Measurements from ENCODE around the gene WASF2. TPM values are rescaled to one million over a fixed set of nuclear protein-coding genes. Genes with fewer than 3 reads are reported as not detected.

Gene WASF2
- total RNA-seq, 2 donors from 2014 or later, result 28.0 to 36.1 TPM

- ATAC-seq (no peak), DNase-seq (no peak)
- Histone ChIP-seq H3K4me1 (no peaks in the 10 kb centered on the region), H3K36me3 (replicated peaks in 1 of 2; ENCODE audit: insufficient read depth in 1 of 2, low read depth in 2 of 2) (no peaks in the 10 kb centered on the region), H3K4me3 (no peak overlapping the region), H3K9me3 (no peaks in the 10 kb centered on the region), H3K27ac (no peak overlapping the region), H3K27me3 (no peaks in the 10 kb centered on the region)
- no peak for TF ChIP-seq POLR2A (IDR thresholded peaks at IDR 0.05)
- TF ChIP-seq, protein P1, sequence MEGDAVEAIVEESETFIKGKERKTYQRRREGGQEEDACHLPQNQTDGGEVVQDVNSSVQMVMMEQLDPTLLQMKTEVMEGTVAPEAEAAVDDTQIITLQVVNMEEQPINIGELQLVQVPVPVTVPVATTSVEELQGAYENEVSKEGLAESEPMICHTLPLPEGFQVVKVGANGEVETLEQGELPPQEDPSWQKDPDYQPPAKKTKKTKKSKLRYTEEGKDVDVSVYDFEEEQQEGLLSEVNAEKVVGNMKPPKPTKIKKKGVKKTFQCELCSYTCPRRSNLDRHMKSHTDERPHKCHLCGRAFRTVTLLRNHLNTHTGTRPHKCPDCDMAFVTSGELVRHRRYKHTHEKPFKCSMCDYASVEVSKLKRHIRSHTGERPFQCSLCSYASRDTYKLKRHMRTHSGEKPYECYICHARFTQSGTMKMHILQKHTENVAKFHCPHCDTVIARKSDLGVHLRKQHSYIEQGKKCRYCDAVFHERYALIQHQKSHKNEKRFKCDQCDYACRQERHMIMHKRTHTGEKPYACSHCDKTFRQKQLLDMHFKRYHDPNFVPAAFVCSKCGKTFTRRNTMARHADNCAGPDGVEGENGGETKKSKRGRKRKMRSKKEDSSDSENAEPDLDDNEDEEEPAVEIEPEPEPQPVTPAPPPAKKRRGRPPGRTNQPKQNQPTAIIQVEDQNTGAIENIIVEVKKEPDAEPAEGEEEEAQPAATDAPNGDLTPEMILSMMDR (IDR thresholded peaks at IDR 0.05), result no peak
- intact Hi-C loops (cut with DNase I), result no loop called here
- WGBS, 2 donors, result 81 to 87% methylated on average over 2 of the region's 2 CpGs
Observed at GRCh38 chr1:27499142-27499541, 9.2 kb upstream of the WASF2 start.

- Histone ChIP-seq H3K27ac (no peak overlapping the region), H3K4me3 (no peak overlapping the region), H3K27me3 (no peaks in the 10 kb centered on the region), H3K9me3 (no peaks in the 10 kb centered on the region), H3K36me3 (replicated peaks in 1 of 2; ENCODE audit: insufficient read depth in 1 of 2, low read depth in 2 of 2) (no peaks in the 10 kb centered on the region), H3K4me1 (no peaks in the 10 kb centered on the region)
- 20 to 26% methylated on average over 6 to 8 of the region's 8 CpGs for WGBS, 2 donors
- ATAC-seq (no peak), DNase-seq (no peak)
- TF ChIP-seq POLR2A (IDR thresholded peaks at IDR 0.05), result no peak
- TF ChIP-seq, protein P1 (IDR thresholded peaks at IDR 0.05), result peak in 1 of 7 experiments; percentile 9
- intact Hi-C loops (cut with DNase I), result no loop called here
Observed at GRCh38 chr1:27496604-27497155, 6.7 kb upstream of the WASF2 start.

GRCh38 chr1:27492796-27493195, 2.8 kb upstream of the WASF2 start:
- DNase-seq (no peak), ATAC-seq (no peak)
- no peaks in the 10 kb centered on the region for H3K27me3 ChIP-seq
- peaks cover 17% of the 10 kb centered on the region for H3K4me1 ChIP-seq
- WGBS, 2 donors, result 92 to 100% methylated on average over 3 of the region's 3 CpGs
- TF ChIP-seq POLR2A (IDR thresholded peaks at IDR 0.05), result no peak
- TF ChIP-seq, protein P1 (IDR thresholded peaks at IDR 0.05), result no peak
- no peaks in the 10 kb centered on the region for H3K9me3 ChIP-seq
- no peaks in the 10 kb centered on the region for H3K36me3 ChIP-seq (replicated peaks in 1 of 2; ENCODE audit: insufficient read depth in 1 of 2, low read depth in 2 of 2)
- no peak overlapping the region for H3K4me3 ChIP-seq
- no peak overlapping the region for H3K27ac ChIP-seq
- intact Hi-C loops (cut with DNase I), result no loop called here

- ATAC-seq, result no peak
Observed at GRCh38 chr1:27491748-27492700, 2.1 kb upstream of the WASF2 start.

More at GRCh38 chr1:27491748-27492700, 2.1 kb upstream of the WASF2 start:
- intact Hi-C loops (cut with DNase I), result no loop called here
- no peak for DNase-seq
- TF ChIP-seq, protein P1 (IDR thresholded peaks at IDR 0.05), result no peak
- no peak for TF ChIP-seq POLR2A (IDR thresholded peaks at IDR 0.05)
- H3K36me3 ChIP-seq (replicated peaks in 1 of 2; ENCODE audit: insufficient read depth in 1 of 2, low read depth in 2 of 2), result no peaks in the 10 kb centered on the region
- no peak overlapping the region for H3K4me3 ChIP-seq
- peaks cover 18% of the 10 kb centered on the region for H3K4me1 ChIP-seq
- peak overlapping the region in 3 of 4 donors; percentile 34 to 44 (median 35) for H3K27ac ChIP-seq
- H3K27me3 ChIP-seq, result no peaks in the 10 kb centered on the region
- WGBS, 2 donors, result 45 to 54% methylated on average over 6 to 9 of the region's 9 CpGs
- H3K9me3 ChIP-seq, result no peaks in the 10 kb centered on the region

All from body of pancreas (tissue), 4 donors.